GM23338 (cell line): Measurements from ENCODE around the gene ANKRD27.

Experiments
- EZH2 ChIP-seq: fragments of 200-600 bp; sonication (generic); IDR thresholded peaks from one replicate; pipeline ENCODE4 v1.8.0; 2017; ENCODE audit warnings: antibody characterized with exemption, mild to moderate bottlenecking, low read depth; ENCODE audit not compliant: unreplicated experiment
- TF ChIP-seq, protein P1 (sequence below), 2 experiments: fragments of 200-600 bp in 1 of 2; sonication (generic) in 1 of 2; conservative IDR thresholded peaks; 2 replicates each; pipeline versions ENCODE4 v1.5.1 to v1.6.1; 2016 to 2017; ENCODE audit warnings: antibody characterized with exemption in 2 of 2, low read depth in 2 of 2, mild to moderate bottlenecking in 2 of 2, moderate library complexity in 1 of 2

DNA sequence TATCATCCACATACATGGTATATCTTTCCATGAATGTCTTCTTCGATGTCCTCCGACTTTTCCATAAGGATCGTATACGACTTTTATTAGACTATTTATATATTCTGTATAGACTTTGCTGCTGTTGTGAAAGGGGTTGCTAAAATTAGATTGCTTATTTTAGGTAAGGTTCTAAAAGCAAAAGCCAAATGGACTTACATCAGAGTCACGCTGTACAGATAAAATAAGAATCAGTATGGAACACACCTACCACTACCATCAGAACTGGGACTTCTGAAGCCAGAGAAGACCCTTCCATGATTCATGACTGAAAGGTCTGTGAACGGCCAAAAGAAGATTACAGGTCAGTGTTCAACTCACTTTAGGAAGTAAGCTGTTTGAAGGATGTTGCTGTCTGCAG, 8.9 kb downstream of the ANKRD27 start:
- TF ChIP-seq, protein P1, sequence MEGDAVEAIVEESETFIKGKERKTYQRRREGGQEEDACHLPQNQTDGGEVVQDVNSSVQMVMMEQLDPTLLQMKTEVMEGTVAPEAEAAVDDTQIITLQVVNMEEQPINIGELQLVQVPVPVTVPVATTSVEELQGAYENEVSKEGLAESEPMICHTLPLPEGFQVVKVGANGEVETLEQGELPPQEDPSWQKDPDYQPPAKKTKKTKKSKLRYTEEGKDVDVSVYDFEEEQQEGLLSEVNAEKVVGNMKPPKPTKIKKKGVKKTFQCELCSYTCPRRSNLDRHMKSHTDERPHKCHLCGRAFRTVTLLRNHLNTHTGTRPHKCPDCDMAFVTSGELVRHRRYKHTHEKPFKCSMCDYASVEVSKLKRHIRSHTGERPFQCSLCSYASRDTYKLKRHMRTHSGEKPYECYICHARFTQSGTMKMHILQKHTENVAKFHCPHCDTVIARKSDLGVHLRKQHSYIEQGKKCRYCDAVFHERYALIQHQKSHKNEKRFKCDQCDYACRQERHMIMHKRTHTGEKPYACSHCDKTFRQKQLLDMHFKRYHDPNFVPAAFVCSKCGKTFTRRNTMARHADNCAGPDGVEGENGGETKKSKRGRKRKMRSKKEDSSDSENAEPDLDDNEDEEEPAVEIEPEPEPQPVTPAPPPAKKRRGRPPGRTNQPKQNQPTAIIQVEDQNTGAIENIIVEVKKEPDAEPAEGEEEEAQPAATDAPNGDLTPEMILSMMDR (conservative IDR thresholded peaks at IDR 0.05; ENCODE audit: low read depth in 2 of 2), result no peak
- TF ChIP-seq EZH2, result no peak
